Lower leg skin (tissue), 4 donors: ENCODE measurements around the gene BOLA3. TPM values are rescaled to one million over a fixed set of nuclear protein-coding genes. Genes with fewer than 3 reads are reported as not detected.

Experiments
- DNase-seq, 2 donors: peaks; one replicate each; pipeline ENCODE4 v3.0.0-alpha.2; 2019; ENCODE audit warnings: low spot score in 2 of 2
- H3K4me3 ChIP-seq: fragments of 200-600 bp; sonication (generic); 2 replicates; pipeline ENCODE4 v1.5.1; 2017; ENCODE audit warnings: mild to moderate bottlenecking, low read depth; ENCODE audit not compliant: poor library complexity, severe bottlenecking
- CTCF ChIP-seq, 3 donors: fragments of 450-650 bp; IDR thresholded peaks; one replicate each; pipeline ENCODE4 v1.5.1; 2016; ENCODE audit warnings: antibody characterized with exemption in 3 of 3, mild to moderate bottlenecking in 3 of 3, moderate library complexity in 2 of 3
- POLR2A ChIP-seq, 2 donors: fragments of 450-650 bp; IDR thresholded peaks; one replicate each; pipeline ENCODE4 v1.6.1; 2016 to 2017; ENCODE audit warnings: antibody characterized with exemption in 2 of 2, mild to moderate bottlenecking in 1 of 2, moderate library complexity in 1 of 2
- WGBS, 2 donors: methylation state at CpG; one replicate each; pipeline ENCODE4 v1.1.5; 2018; 5-methylcytosine and 5-hydroxymethylcytosine counted together
- intact Hi-C: fragments of 100-400 bp; cut with DNase I; formaldehyde crosslinking; loops from one replicate; pipeline ENCODE4 v1.15.0; 2023; ENCODE audit warnings: low total_unique reads
- total RNA-seq, 4 donors: library from RNA; depleted of rRNA; stranded (reverse); fragments of >200 nt; gene quantifications; one replicate each; pipeline ENCODE4 v1.1.0, GENCODE V29; 2016

BOLA3 gene
- total RNA-seq, 4 donors from 2014 or later = 7.8 to 19.9 (median 16.6) TPM

GRCh38 chr2:74178211-74179062 lies 30.7 kb upstream of the BOLA3 start, which contains the start of gene MOB1A:
TSS of gene MOB1A (minus strand) at chr2:74178879. CDS start at chr2:74178674, 205 bp downstream.
- H3K4me3 ChIP-seq = peak within 1 kb of the TSS; percentile 81
- no peak for TF ChIP-seq CTCF (IDR thresholded peaks at IDR 0.05)
- peak in 1 of 2 donors; percentile 74 for TF ChIP-seq POLR2A (IDR thresholded peaks at IDR 0.05)
- WGBS, 2 donors = 0 to 1% methylated on average over 60 to 71 of the region's 84 CpGs
- intact Hi-C loops = no loop called here
- DNase-seq = peak; percentile 97 to 99

- TF ChIP-seq POLR2A (IDR thresholded peaks at IDR 0.05) = no peak
- no peak for TF ChIP-seq CTCF (IDR thresholded peaks at IDR 0.05)
- intact Hi-C loops = no loop called here
- DNase-seq = no peak
- peak overlapping the region; percentile 81 for H3K4me3 ChIP-seq
Observed at GRCh38 chr2:74177696-74178095, 30.0 kb upstream of the BOLA3 start.

GRCh38 chr2:74174909-74175308 lies 27.2 kb upstream of the BOLA3 start:
- no peak for DNase-seq
- no peak overlapping the region for H3K4me3 ChIP-seq
- TF ChIP-seq POLR2A (IDR thresholded peaks at IDR 0.05) (no peak), CTCF (IDR thresholded peaks at IDR 0.05) (no peak)
- intact Hi-C loops = no loop called here
- 70 to 88% methylated on average over 1 of the region's 1 CpG for WGBS, 2 donors

GRCh38 chr2:74168739-74169138 lies 21.0 kb upstream of the BOLA3 start:
- DNase-seq = no peak
- no peak for TF ChIP-seq CTCF (IDR thresholded peaks at IDR 0.05)
- no peak for TF ChIP-seq POLR2A (IDR thresholded peaks at IDR 0.05)
- WGBS, 2 donors = 73 to 80% methylated on average over 2 of the region's 2 CpGs
- H3K4me3 ChIP-seq = no peak overlapping the region
- intact Hi-C loops = no loop called here

GRCh38 chr2:74164761-74165160 lies 17.0 kb upstream of the BOLA3 start:
- TF ChIP-seq CTCF (IDR thresholded peaks at IDR 0.05) = no peak
- TF ChIP-seq POLR2A (IDR thresholded peaks at IDR 0.05) = no peak
- DNase-seq = no peak
- no peak overlapping the region for H3K4me3 ChIP-seq
- WGBS, 2 donors = 96 to 100% methylated on average over 1 of the region's 1 CpG
- intact Hi-C loops = no loop called here
